ENCODE results near the gene OS9.
A peak's percentile ranks its signal among the peaks of the same experiment; 100 is the strongest.

Gene OS9

GRCh38 chr12:57740656-57741412 lies 46.9 kb downstream of the OS9 start:
- DNase-seq (ENCODE audit: low read depth): no peak
- H3K4me3 ChIP-seq (ENCODE audit: low read length): no peak overlapping the region
- no peak for TF ChIP-seq CTCF (IDR thresholded peaks at IDR 0.05; ENCODE audit: insufficient read depth, low read depth, low read length, missing control alignments)

- TF ChIP-seq CTCF (IDR thresholded peaks at IDR 0.05; ENCODE audit: insufficient read depth, low read depth, low read length, missing control alignments): no peak
- DNase-seq (ENCODE audit: low read depth): no peak
- no peak overlapping the region for H3K4me3 ChIP-seq (ENCODE audit: low read length)
These were observed 47.5 kb downstream of the OS9 start for GRCh38 chr12:57741413-57741789.

GRCh38 chr12:57741844-57742738 lies 48.2 kb downstream of the OS9 start:
- DNase-seq (ENCODE audit: low read depth): peak; percentile 39
- no peak overlapping the region for H3K4me3 ChIP-seq (ENCODE audit: low read length)
- no peak for TF ChIP-seq CTCF (IDR thresholded peaks at IDR 0.05; ENCODE audit: insufficient read depth, low read depth, low read length, missing control alignments)

GRCh38 chr12:57743769-57744168 lies 49.8 kb downstream of the OS9 start:
- no peak for DNase-seq (ENCODE audit: low read depth)
- TF ChIP-seq CTCF (IDR thresholded peaks at IDR 0.05; ENCODE audit: insufficient read depth, low read depth, low read length, missing control alignments): no peak
- no peak overlapping the region for H3K4me3 ChIP-seq (ENCODE audit: low read length)

GRCh38 chr12:57744194-57744776 lies 50.4 kb downstream of the OS9 start:
- DNase-seq (ENCODE audit: low read depth): no peak
- TF ChIP-seq CTCF (IDR thresholded peaks at IDR 0.05; ENCODE audit: insufficient read depth, low read depth, low read length, missing control alignments): no peak
- H3K4me3 ChIP-seq (ENCODE audit: low read length): peak overlapping the region; percentile 94

GRCh38 chr12:57744777-57745484 lies 51.0 kb downstream of the OS9 start, which contains the start of gene TSPAN31:
Gene TSPAN31 (plus strand): TSS chr12:57745039. CDS start chr12:57745155, 116 bp downstream.
- peak within 1 kb of the TSS; percentile 94 for H3K4me3 ChIP-seq (ENCODE audit: low read length)
- TF ChIP-seq CTCF (IDR thresholded peaks at IDR 0.05; ENCODE audit: insufficient read depth, low read depth, low read length, missing control alignments): no peak
- peak; percentile 99 for DNase-seq (ENCODE audit: low read depth)
